Psoas muscle (tissue), 8 donors: Measurements from ENCODE around the gene HOXA4. TPM values are rescaled to one million over a fixed set of nuclear protein-coding genes. Genes with fewer than 3 reads are reported as not detected.

Source experiments
- ATAC-seq, 4 donors: fragments of 200-7000 bp; cut with Tn5 transposase; one replicate each; pipeline ENCODE4 v1.9.1; 2020; ENCODE audit warnings: moderate library complexity in 3 of 4, mild to moderate bottlenecking in 2 of 4
- DNase-seq, 2 donors: peaks; one replicate each; pipeline ENCODE4 v3.0.0-alpha.2; 2020
- H3K27ac ChIP-seq: fragments of 200-600 bp; one replicate; pipeline ENCODE4 v1.8.0; 2022
- H3K27me3 ChIP-seq, 3 donors: fragments of 200-600 bp in 1 of 3; one replicate each; pipeline versions ENCODE4 v1.6.1 to v1.8.0; 2013 to 2022; ENCODE audit warnings: low read length in 2 of 3, mild to moderate bottlenecking in 2 of 3, moderate library complexity in 1 of 3; ENCODE audit not compliant: insufficient read depth in 3 of 3
- H3K36me3 ChIP-seq, 2 donors: fragments of 200-600 bp in 1 of 2; one replicate each; pipeline versions ENCODE4 v1.6.1 to v1.8.0; 2013 to 2022; ENCODE audit warnings: low read depth in 1 of 2, mild to moderate bottlenecking in 1 of 2, moderate library complexity in 1 of 2; ENCODE audit not compliant: insufficient read depth in 1 of 2
- H3K4me1 ChIP-seq: fragments of 200-600 bp; one replicate; pipeline ENCODE4 v1.8.0; 2022
- H3K4me3 ChIP-seq: fragments of 200-600 bp; one replicate; pipeline ENCODE4 v1.8.0; 2022; ENCODE audit warnings: mild to moderate bottlenecking
- H3K9me3 ChIP-seq: fragments of 200-600 bp; one replicate; pipeline ENCODE4 v1.8.0; 2022
- WGBS, 3 donors: extraction: QIAGEN DNeasy Blood & Tissue Kit; methylation state at CpG; one replicate each; pipeline versions ENCODE4 v1.1.6 to v1.1.7; 2013; 5-methylcytosine and 5-hydroxymethylcytosine counted together
- intact Hi-C, 2 donors: fragments of 100-400 bp; cut with DNase I; formaldehyde crosslinking; loops; one replicate each; pipeline versions ENCODE4 v1.11.0 to v1.14.2; 2022
- polyA plus RNA-seq, 3 donors: library from polyadenylated mRNA; stranded (reverse); fragments of 200-250 nt; gene quantifications; one replicate each; pipeline ENCODE4 v1.2.3, GENCODE V29; 2013
- total RNA-seq, 4 donors: library from RNA; stranded (reverse); fragmentation: NEBNext Ultra II Directional in 2 of 4; extraction: Animal tissue kit (Norgen Biotek cat#: 25700) in 2 of 4; gene quantifications; one replicate each; pipeline versions ENCODE4 v1.2.1 to v1.2.4, GENCODE V29; 2021 to 2023
- TF ChIP-seq, protein P1 (sequence below): fragments of 200-600 bp; IDR thresholded peaks from one replicate; pipeline ENCODE4 v1.8.0; 2022; ENCODE audit warnings: antibody characterized with exemption
- donor health status: healthy with polysubstance abuse.
- donor health status: DM: no; HTN: no; CAD: no; lungs with moderate emphysema.
- donor health status: Bipolar disorder and iron deficiency.
- donor health status: healthy.
- donor health status: DM: yes; HTN: yes; CAD: no.
- donor health status: DM: no; HTN: no; CAD: no.
- donor health status: DM: no; HTN: no; CAD: no.
- donor health status: DM: yes; HTN: yes; CAD: no.

Gene HOXA4
- total and polyA plus RNA-seq, 7 donors = 6.8 to 20.8 (median 10.1) TPM

DNA sequence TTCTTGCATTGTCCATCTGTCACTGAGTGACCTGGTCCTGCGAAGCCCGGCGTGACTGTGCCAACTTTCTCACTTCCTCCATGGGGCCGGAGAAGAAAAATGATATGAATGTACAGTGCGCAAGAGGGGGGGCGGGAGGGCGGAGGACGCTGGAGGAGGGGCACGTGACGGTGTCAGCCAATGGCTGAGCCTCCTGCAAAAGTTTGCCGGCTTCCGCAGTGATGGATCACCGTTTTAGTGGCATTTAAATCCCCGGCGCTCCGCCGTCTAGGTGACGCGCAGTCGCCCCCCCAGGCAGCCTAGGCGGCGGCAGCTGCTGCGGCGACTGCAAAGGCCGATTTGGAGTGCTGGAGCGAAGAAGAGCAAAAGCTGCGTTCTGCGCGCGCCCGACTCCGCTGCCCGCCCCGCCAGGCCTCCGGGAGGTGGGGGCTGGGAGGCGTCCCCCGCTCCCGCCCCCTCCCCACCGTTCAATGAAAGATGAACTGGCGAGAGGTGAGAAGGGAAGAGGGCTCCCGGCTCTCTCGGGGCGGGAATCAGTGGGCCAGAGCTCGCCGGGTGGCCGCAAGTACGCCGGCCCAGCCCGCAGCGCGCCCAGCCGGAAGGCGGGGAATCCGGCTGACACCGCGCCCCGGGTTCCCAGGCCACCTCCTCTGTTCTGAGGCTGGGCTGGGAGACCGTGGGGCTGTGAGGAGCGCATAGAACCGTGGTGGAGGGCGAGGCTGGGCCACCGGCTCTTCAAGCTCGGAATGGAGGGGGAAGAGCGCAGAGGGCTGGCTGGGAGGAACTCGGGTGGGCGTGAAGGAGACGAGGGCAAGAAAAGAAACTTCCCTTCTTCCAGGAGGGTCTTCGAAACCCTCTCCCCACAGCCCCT lies 34.4 kb downstream of the HOXA4 start, which contains the start of gene HOXA1:
TSS of gene HOXA1 (minus strand) at position 104 of the 871 bp plus-strand sequence. CDS start at position 16, 88 bp downstream.
- TF ChIP-seq, protein P1, sequence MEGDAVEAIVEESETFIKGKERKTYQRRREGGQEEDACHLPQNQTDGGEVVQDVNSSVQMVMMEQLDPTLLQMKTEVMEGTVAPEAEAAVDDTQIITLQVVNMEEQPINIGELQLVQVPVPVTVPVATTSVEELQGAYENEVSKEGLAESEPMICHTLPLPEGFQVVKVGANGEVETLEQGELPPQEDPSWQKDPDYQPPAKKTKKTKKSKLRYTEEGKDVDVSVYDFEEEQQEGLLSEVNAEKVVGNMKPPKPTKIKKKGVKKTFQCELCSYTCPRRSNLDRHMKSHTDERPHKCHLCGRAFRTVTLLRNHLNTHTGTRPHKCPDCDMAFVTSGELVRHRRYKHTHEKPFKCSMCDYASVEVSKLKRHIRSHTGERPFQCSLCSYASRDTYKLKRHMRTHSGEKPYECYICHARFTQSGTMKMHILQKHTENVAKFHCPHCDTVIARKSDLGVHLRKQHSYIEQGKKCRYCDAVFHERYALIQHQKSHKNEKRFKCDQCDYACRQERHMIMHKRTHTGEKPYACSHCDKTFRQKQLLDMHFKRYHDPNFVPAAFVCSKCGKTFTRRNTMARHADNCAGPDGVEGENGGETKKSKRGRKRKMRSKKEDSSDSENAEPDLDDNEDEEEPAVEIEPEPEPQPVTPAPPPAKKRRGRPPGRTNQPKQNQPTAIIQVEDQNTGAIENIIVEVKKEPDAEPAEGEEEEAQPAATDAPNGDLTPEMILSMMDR = no peak
- DNase-seq (peak; percentile 83 to 89), ATAC-seq (peak; percentile 72 to 89 (median 84))
- peak within 1 kb of the TSS; percentile 98 for H3K4me3 ChIP-seq
- H3K36me3 ChIP-seq = peaks cover 0 to 18% of the 10 kb centered on the region in 2 donors
- intact Hi-C loops = loop anchor here in 1 of 2 donors (2.0 kb wide), 1 partner anchor 231 kb away; the partner anchor contains the start of gene SKAP2
- 0 to 1% (median 1%) methylated on average over 58 to 68 of the region's 68 CpGs for WGBS, 3 donors
- peak within 1 kb of the TSS; percentile 73 for H3K27ac ChIP-seq
- H3K27me3 ChIP-seq = no peaks in the 10 kb centered on the region
- H3K4me1 ChIP-seq = peaks cover 12% of the 10 kb centered on the region
- no peaks in the 10 kb centered on the region for H3K9me3 ChIP-seq

DNA sequence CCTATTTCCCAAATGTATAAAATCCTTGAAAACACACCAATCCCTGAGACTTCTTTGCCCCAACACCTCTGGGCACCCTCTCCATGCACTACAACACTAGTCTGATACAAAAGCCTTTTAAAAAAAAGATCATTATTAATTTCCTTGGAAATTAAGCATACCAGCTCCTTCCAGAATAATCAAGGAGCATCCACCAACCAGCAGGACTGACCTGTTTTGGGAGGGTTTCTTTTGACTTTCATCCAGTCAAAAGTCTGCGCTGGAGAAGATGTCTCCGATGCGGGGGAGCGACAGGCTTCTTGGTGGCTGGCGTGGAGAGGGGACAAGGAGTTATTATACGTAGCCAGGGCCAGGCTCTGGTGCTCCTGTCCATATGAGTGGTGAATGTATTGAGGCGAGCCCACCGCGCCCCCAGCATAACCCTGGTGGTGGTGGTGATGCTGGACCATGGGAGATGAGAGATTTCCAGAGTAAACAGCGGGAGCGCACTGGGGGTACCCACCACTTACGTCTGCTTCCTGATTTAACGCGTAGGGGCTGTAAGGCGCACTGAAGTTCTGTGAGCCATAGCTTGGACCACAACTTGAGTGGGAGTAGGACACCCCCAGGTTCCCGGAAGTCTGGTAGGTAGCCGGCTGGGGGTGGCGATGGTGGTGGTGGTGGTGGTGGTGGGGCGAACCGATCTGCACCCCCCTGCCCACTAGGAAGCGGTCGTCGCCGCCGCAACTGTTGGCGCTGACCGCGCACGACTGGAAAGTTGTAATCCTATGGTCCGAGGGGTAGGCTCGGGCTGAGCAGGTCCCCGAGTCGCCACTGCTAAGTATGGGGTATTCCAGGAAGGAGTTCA lies 35.3 kb downstream of the HOXA4 start:
- TF ChIP-seq, protein P1 = no peak
- Histone ChIP-seq H3K27me3 (peaks cover 0 to 6% (median 0%) of the 10 kb centered on the region in 3 donors), H3K36me3 (peaks cover 0 to 12% of the 10 kb centered on the region in 2 donors), H3K4me1 (peaks cover 9% of the 10 kb centered on the region), H3K27ac (no peak overlapping the region), H3K9me3 (no peaks in the 10 kb centered on the region), H3K4me3 (peak overlapping the region; percentile 98)
- intact Hi-C loops = no loop called here
- DNase-seq = peak in 1 of 2 donors; percentile 34
- WGBS, 3 donors = 22 to 24% (median 22%) methylated on average over 33 of the region's 33 CpGs
- ATAC-seq = no peak

DNA sequence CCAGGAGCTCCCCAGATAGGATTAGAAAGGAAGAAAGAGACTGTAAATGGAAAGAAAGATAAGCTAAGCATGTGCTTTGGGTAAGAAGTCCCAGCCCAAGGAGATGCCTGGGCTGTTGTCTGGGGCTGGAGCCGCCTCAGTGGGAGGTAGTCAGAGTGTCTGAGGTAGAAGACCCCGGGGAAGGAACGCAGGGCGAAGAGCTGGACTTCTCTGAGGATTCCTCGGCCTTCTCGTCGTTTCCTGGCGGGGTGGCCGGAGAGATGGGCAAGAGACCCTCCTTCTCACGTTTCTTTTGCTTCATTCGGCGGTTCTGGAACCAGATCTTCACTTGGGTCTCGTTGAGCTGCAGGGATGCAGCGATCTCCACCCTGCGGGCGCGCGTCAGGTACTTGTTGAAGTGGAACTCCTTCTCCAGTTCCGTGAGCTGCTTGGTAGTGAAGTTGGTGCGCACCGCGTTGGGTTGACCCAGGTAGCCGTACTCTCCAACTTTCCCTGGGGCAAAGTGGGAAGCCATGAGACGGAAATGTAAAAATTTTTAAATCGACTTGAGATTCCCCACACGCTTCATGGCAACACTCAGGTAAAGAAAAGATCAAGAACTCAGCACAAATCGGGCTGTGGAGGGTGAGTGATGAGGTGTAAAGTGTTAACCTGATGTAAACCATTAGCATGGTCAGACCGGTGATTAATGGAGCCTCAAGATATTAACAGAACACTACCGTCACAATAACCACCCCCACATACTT lies 36.1 kb downstream of the HOXA4 start:
- Histone ChIP-seq H3K9me3 (no peaks in the 10 kb centered on the region), H3K4me1 (peaks cover 9% of the 10 kb centered on the region), H3K27me3 (peaks cover 0 to 7% (median 6%) of the 10 kb centered on the region in 3 donors), H3K36me3 (peaks cover 0 to 4% of the 10 kb centered on the region in 2 donors), H3K4me3 (no peak overlapping the region), H3K27ac (no peak overlapping the region)
- intact Hi-C loops = no loop called here
- TF ChIP-seq, protein P1 = no peak
- DNase-seq (no peak), ATAC-seq (no peak)
- WGBS, 3 donors = 75 to 77% (median 77%) methylated on average over 29 of the region's 29 CpGs

DNA sequence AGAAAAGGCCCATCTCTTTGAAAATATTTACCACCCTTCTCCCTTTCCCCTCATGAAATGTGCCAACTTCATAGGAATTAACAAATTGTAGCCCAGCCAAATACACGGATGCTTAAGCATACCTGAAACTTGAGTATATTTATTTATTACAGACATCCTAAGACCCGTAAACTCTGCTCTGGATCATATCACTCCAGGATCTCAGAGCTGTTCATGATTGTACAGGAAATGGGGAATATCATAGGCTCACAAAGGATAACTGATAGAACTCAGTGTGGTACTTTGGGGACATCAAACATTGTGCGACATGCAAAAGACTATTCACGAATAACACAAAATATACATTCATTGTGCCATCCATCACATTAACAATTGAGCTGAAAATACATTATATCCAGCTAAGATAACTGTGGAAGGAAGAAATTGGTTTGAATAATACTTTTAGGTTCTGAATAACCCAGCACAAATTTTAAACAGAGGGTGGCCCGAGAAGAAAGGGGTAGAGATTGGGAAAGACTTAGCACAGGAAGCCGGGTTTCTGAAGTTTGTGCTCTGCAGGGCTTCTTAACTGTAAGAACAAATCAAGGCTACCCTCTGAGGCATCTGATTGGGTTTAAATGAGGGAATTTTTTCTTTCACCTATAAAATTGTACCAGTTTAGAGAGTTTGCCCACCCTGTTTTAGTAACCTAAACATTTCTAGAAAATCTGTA lies 37.2 kb downstream of the HOXA4 start:
- no peak overlapping the region for H3K27ac ChIP-seq
- H3K27me3 ChIP-seq = peaks cover 0 to 16% (median 7%) of the 10 kb centered on the region in 3 donors
- no peaks in the 10 kb centered on the region for H3K36me3 ChIP-seq
- DNase-seq = no peak
- no peaks in the 10 kb centered on the region for H3K9me3 ChIP-seq
- H3K4me3 ChIP-seq = no peak overlapping the region
- intact Hi-C loops = no loop called here
- H3K4me1 ChIP-seq = peaks cover 9% of the 10 kb centered on the region
- TF ChIP-seq, protein P1 = no peak
- WGBS, 3 donors = 68 to 83% (median 72%) methylated on average over 6 of the region's 6 CpGs
- no peak for ATAC-seq
